Right ventricle myocardium inferior (tissue), 1 donor: ENCODE measurements around the gene N4BP2. TPM values are rescaled to one million over a fixed set of nuclear protein-coding genes. Genes with fewer than 3 reads are reported as not detected.

Source experiments
- ATAC-seq: fragments of 200-7000 bp; cut with Tn5 transposase; one replicate; pipeline ENCODE4 v1.9.1; 2020; ENCODE audit warnings: mild to moderate bottlenecking, moderate library complexity
- DNase-seq: peaks from one replicate; pipeline ENCODE4 v3.0.0; 2021; ENCODE audit errors: missing footprints
- intact Hi-C: fragments of 100-400 bp; cut with DNase I; formaldehyde crosslinking; loops from one replicate; pipeline ENCODE4 v1.11.0; 2022
- total RNA-seq: library from RNA; stranded (reverse); fragmentation: NEBNext Ultra II Directional; extraction: Animal tissue kit (Norgen Biotek cat#: 25700); gene quantifications from one replicate; pipeline ENCODE4 v1.2.1, GENCODE V29; 2021
- donor health status: DM: no; HTN: yes; CAD: no; lungs with severe emphysema.

Gene N4BP2
- total RNA-seq, 1 donor from 2014 or later = 4.1 TPM

GRCh38 chr4:40182954-40183353, 126.3 kb downstream of the N4BP2 start:
- no peak for DNase-seq
- no peak for ATAC-seq
- intact Hi-C loops = no loop called here

GRCh38 chr4:40183615-40184411, 127.2 kb downstream of the N4BP2 start:
- intact Hi-C loops = no loop called here
- DNase-seq (no peak), ATAC-seq (no peak)

- DNase-seq = no peak
- no peak for ATAC-seq
- intact Hi-C loops = no loop called here
Measured at GRCh38 chr4:40185830-40186664, 129.4 kb downstream of the N4BP2 start.

- ATAC-seq (no peak), DNase-seq (no peak)
- intact Hi-C loops = no loop called here
Measured at GRCh38 chr4:40186665-40187014, 130.0 kb downstream of the N4BP2 start.

- DNase-seq = no peak
- intact Hi-C loops = no loop called here
- ATAC-seq = no peak
Measured at GRCh38 chr4:40187386-40187906, 130.8 kb downstream of the N4BP2 start.

- ATAC-seq = no peak
- intact Hi-C loops = no loop called here
- DNase-seq = no peak
Measured at GRCh38 chr4:40190019-40190418, 133.4 kb downstream of the N4BP2 start.

- ATAC-seq (no peak), DNase-seq (no peak)
- intact Hi-C loops = no loop called here
Measured at GRCh38 chr4:40190465-40190864, 133.8 kb downstream of the N4BP2 start.

- intact Hi-C loops = no loop called here
- ATAC-seq (no peak), DNase-seq (no peak)
Measured at GRCh38 chr4:40190880-40191815, 134.5 kb downstream of the N4BP2 start.

GRCh38 chr4:40192114-40193015, 135.7 kb downstream of the N4BP2 start:
- no peak for ATAC-seq

GRCh38 chr4:40193016-40193571, 136.4 kb downstream of the N4BP2 start:
- intact Hi-C loops = no loop called here
- no peak for ATAC-seq

More at GRCh38 chr4:40192114-40193015, 135.7 kb downstream of the N4BP2 start:
- DNase-seq = no peak
- intact Hi-C loops = no loop called here

GRCh38 chr4:40193578-40193977, 136.9 kb downstream of the N4BP2 start:
- DNase-seq (no peak), ATAC-seq (no peak)
- intact Hi-C loops = no loop called here

More at GRCh38 chr4:40193016-40193571, 136.4 kb downstream of the N4BP2 start:
- DNase-seq = no peak

GRCh38 chr4:40194602-40195161, 138.0 kb downstream of the N4BP2 start:
- no peak for ATAC-seq
- intact Hi-C loops = no loop called here
- DNase-seq = no peak

- ATAC-seq (no peak), DNase-seq (no peak)
- intact Hi-C loops = no loop called here
Measured at GRCh38 chr4:40195182-40196177, 138.8 kb downstream of the N4BP2 start.

GRCh38 chr4:40196272-40196671, 139.6 kb downstream of the N4BP2 start:
- intact Hi-C loops = no loop called here
- DNase-seq = no peak
- ATAC-seq = no peak

GRCh38 chr4:40196724-40197281, 140.2 kb downstream of the N4BP2 start, which contains the start of gene RHOH:
RHOH (plus strand) TSS chr4:40197031; CDS start chr4:40243387, 46,356 bp downstream.
- DNase-seq (peak; percentile 67), ATAC-seq (no peak)
- intact Hi-C loops = no loop called here
